Tibial nerve (tissue), 4 donors: Measurements from ENCODE around the gene HAPLN1.

Experiments
- CTCF ChIP-seq, 5 experiments: fragments of 200-600 bp in 3 of 5; fragments of 450-650 bp in 2 of 5; sonication (generic) in 3 of 5; IDR thresholded peaks; one replicate each; pipeline ENCODE4 v1.5.1; 2016 to 2019; ENCODE audit warnings: antibody characterized with exemption in 5 of 5, mild to moderate bottlenecking in 3 of 5, moderate library complexity in 2 of 5
- EP300 ChIP-seq, 2 donors: sonication (generic); formaldehyde crosslinking; IDR thresholded peaks; one replicate each; pipeline ENCODE4 v1.6.1; 2017; ENCODE audit warnings: antibody characterized with exemption in 2 of 2, mild to moderate bottlenecking in 1 of 2
- POLR2A ChIP-seq, 2 donors: fragments of 450-650 bp; IDR thresholded peaks; one replicate each; pipeline ENCODE4 v1.6.1; 2017; ENCODE audit warnings: antibody characterized with exemption in 2 of 2, mild to moderate bottlenecking in 2 of 2, moderate library complexity in 2 of 2

DNA sequence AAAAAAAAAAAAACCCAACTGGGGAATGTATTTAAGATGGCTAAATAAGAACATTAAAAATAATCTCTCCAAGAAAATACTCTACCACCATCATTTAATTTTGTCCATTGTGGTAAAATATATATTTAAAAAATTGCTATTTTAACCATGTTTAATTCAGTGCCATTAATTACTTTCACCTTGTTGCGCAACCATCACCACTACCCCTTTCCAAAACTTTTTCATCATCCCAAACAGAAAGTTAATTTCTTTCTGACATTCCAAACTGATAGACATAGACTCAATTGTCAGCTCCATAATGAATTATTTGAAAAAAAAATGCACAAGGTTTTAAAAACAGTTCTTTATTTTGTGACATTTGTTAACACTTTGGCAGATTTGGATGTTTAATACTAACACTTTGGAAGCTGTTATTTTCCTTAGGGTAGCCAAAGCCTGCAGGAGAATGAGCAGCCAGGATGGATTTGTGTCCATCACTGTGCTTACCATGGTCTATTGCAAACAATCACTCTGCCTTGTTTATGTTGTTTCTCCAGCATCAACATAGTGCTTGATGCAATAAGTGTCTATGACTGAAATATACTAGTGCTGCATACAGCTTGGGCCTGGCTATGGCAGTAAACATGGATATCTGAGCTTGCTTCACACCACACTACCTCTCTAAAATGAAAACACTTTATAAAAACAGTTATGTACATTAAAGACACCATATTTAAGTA, 62.7 kb downstream of the HAPLN1 start:
- TF ChIP-seq EP300 (IDR thresholded peaks at IDR 0.05), result no peak
- TF ChIP-seq CTCF (IDR thresholded peaks at IDR 0.05), result no peak
- TF ChIP-seq POLR2A (IDR thresholded peaks at IDR 0.05), result no peak
